B cell (primary cell): ENCODE data around the gene AP4E1. TPM values are rescaled to one million over a fixed set of nuclear protein-coding genes. Genes with fewer than 3 reads are reported as not detected.

Experiments used
- ATAC-seq: fragments of 200-7000 bp; cut with Tn5 transposase; one replicate; pipeline ENCODE4 v1.10.0; 2021; ENCODE audit warnings: low read depth, mild to moderate bottlenecking, moderate number of reproducible peaks, moderate library complexity
- CTCF ChIA-PET: fragments of 350-600 bp; sonication (Branson Sonifier 250); formaldehyde crosslinking; loops from one replicate; lab custom pipeline; 2021; ENCODE audit warnings: antibody characterized with exemption, inconsistent platforms; lab: Charles Lee
- POLR2A ChIA-PET: fragments of 350-600 bp; sonication (Branson Sonifier 250); formaldehyde crosslinking; loops from one replicate; lab custom pipeline; 2021; ENCODE audit warnings: antibody characterized with exemption; lab: Charles Lee
- DNase-seq: peaks from one replicate; pipeline ENCODE4 v3.0.0; 2013
- H2AFZ ChIP-seq: 2 replicates; pipeline ENCODE4 v1.6.1; 2012; ENCODE audit warnings: mild to moderate bottlenecking, low read depth, low read length; ENCODE audit not compliant: insufficient read depth, poor library complexity, severe bottlenecking
- H3K27ac ChIP-seq, 2 donors: 1 replicate in 1 of 2; 2 replicates in 1 of 2; pipeline ENCODE4 v1.5.1; 2012 to 2013; ENCODE audit warnings: low read length in 2 of 2, mild to moderate bottlenecking in 2 of 2, moderate library complexity in 1 of 2
- H3K27me3 ChIP-seq, 4 experiments: fragments of 200-600 bp in 1 of 4; sonication (generic) in 1 of 4; replicated peaks in 1 of 4; 1 replicate in 2 of 4; 2 replicates in 2 of 4; pipeline versions ENCODE4 v1.6.1 to v1.7.0; 2013 to 2016; ENCODE audit warnings: low read length in 3 of 4, mild to moderate bottlenecking in 2 of 4, mixed read lengths in 1 of 4, moderate library complexity in 1 of 4; ENCODE audit not compliant: insufficient read depth in 4 of 4, control insufficient read depth in 3 of 4; ENCODE audit errors: control extremely low read depth in 1 of 4
- H3K36me3 ChIP-seq, 2 experiments: replicated peaks in 1 of 2; 1 replicate in 1 of 2; 2 replicates in 1 of 2; pipeline versions ENCODE4 v1.6.1 to v1.7.1; 2013; ENCODE audit warnings: low read length in 1 of 2; ENCODE audit not compliant: insufficient read depth in 2 of 2, control insufficient read depth in 1 of 2; ENCODE audit errors: control extremely low read depth in 1 of 2, extremely low read depth in 1 of 2
- H3K4me1 ChIP-seq, 2 donors: fragments of 200-600 bp in 1 of 2; sonication (generic) in 1 of 2; 1 replicate in 1 of 2; 2 replicates in 1 of 2; pipeline versions ENCODE4 v1.5.1 to v1.6.1; 2013 to 2017; ENCODE audit warnings: low read length in 2 of 2; ENCODE audit not compliant: control insufficient read depth in 2 of 2, insufficient read depth in 2 of 2
- H3K4me2 ChIP-seq: replicated peaks from 2 replicates; pipeline ENCODE3; 2012; ENCODE audit warnings: mild to moderate bottlenecking, low read depth, low read length; ENCODE audit not compliant: poor library complexity, severe bottlenecking
- H3K4me3 ChIP-seq, 5 experiments: fragments of 200-600 bp in 1 of 5; sonication (generic) in 1 of 5; 1 replicate in 3 of 5; 2 replicates in 2 of 5; pipeline versions ENCODE4 v1.5.1 to v1.7.0; 2011 to 2016; ENCODE audit warnings: low read length in 4 of 5, mild to moderate bottlenecking in 4 of 5, low read depth in 2 of 5, control low read depth in 1 of 5, moderate library complexity in 1 of 5; ENCODE audit not compliant: insufficient read depth in 1 of 5; ENCODE audit errors: control extremely low read depth in 1 of 5, extremely low read depth in 1 of 5
- H3K79me2 ChIP-seq: fragments of 200-600 bp; sonication (generic); one replicate; pipeline ENCODE4 v1.6.0; 2016; ENCODE audit warnings: low read length; ENCODE audit not compliant: control insufficient read depth, insufficient read depth
- H3K9ac ChIP-seq: fragments of 200-600 bp; sonication (generic); 2 replicates; pipeline ENCODE4 v1.6.1; 2017; ENCODE audit warnings: mild to moderate bottlenecking, low read length, moderate library complexity
- H3K9me3 ChIP-seq, 3 donors: one replicate each; pipeline versions ENCODE4 v1.6.1 to v1.7.1; 2013; ENCODE audit warnings: low read length in 2 of 3; ENCODE audit not compliant: control insufficient read depth in 2 of 3, insufficient read depth in 1 of 3; ENCODE audit errors: control extremely low read depth in 1 of 3
- H4K20me1 ChIP-seq: 2 replicates; pipeline ENCODE4 v1.6.0; 2012; ENCODE audit warnings: mild to moderate bottlenecking, low read length; ENCODE audit not compliant: insufficient read depth, control insufficient read depth, poor library complexity, severe bottlenecking
- H3K27ac Mint-ChIP-seq: one replicate; pipeline ENCODE4 v1.8.0; 2021; ENCODE audit warnings: mixed read lengths
- H3K27me3 Mint-ChIP-seq: one replicate; pipeline ENCODE4 v1.8.0; 2021; ENCODE audit warnings: mixed read lengths
- H3K4me1 Mint-ChIP-seq: one replicate; pipeline ENCODE4 v1.8.0; 2021; ENCODE audit warnings: mixed read lengths
- H3K4me3 Mint-ChIP-seq: one replicate; pipeline ENCODE4 v1.8.0; 2021; ENCODE audit warnings: mixed read lengths
- H3K9me3 Mint-ChIP-seq: one replicate; pipeline ENCODE4 v1.8.0; 2022; ENCODE audit warnings: mixed read lengths; ENCODE audit not compliant: insufficient read depth
- CTCF ChIP-seq: fragments of 200-600 bp; IDR thresholded peaks from one replicate; pipeline ENCODE4 v1.8.0; 2022; ENCODE audit warnings: antibody characterized with exemption, mild to moderate bottlenecking
- EZH2 ChIP-seq: IDR thresholded peaks from 2 replicates; pipeline ENCODE4 v1.6.1; 2012; ENCODE audit warnings: borderline replicate concordance, low read depth, mild to moderate bottlenecking, moderate library complexity, low read length; ENCODE audit not compliant: insufficient read depth, poor library complexity, severe bottlenecking
- WGBS: methylation state at CpG from one replicate; pipeline ENCODE4 v1.1.5; 2013; ENCODE audit warnings: missing lambda C conversion rate; ENCODE audit not compliant: insufficient coverage; 5-methylcytosine and 5-hydroxymethylcytosine counted together
- intact Hi-C: fragments of 100-400 bp; cut with micrococcal nuclease; formaldehyde crosslinking; loops from one replicate; pipeline ENCODE4 v1.10.0; 2022
- polyA plus RNA-seq: library from polyadenylated mRNA; depleted of rRNA; stranded (reverse); fragments of >200 nt; gene quantifications from 2 replicates; pipeline ENCODE4 v1.2.3, GENCODE V29; 2012
- total RNA-seq, 2 donors: library from RNA; stranded (reverse); fragments of 120-200 nt in 1 of 2; gene quantifications; 1 replicate in 1 of 2; 2 replicates in 1 of 2; pipeline versions ENCODE4 v1.2.3 to v1.2.4, GENCODE V29; 2013 to 2022

The AP4E1 gene
- total and polyA plus RNA-seq, 2 donors (not counting 1 experiment from before 2014, with no cell fraction given), result 2.8 to 12.0 TPM

DNA sequence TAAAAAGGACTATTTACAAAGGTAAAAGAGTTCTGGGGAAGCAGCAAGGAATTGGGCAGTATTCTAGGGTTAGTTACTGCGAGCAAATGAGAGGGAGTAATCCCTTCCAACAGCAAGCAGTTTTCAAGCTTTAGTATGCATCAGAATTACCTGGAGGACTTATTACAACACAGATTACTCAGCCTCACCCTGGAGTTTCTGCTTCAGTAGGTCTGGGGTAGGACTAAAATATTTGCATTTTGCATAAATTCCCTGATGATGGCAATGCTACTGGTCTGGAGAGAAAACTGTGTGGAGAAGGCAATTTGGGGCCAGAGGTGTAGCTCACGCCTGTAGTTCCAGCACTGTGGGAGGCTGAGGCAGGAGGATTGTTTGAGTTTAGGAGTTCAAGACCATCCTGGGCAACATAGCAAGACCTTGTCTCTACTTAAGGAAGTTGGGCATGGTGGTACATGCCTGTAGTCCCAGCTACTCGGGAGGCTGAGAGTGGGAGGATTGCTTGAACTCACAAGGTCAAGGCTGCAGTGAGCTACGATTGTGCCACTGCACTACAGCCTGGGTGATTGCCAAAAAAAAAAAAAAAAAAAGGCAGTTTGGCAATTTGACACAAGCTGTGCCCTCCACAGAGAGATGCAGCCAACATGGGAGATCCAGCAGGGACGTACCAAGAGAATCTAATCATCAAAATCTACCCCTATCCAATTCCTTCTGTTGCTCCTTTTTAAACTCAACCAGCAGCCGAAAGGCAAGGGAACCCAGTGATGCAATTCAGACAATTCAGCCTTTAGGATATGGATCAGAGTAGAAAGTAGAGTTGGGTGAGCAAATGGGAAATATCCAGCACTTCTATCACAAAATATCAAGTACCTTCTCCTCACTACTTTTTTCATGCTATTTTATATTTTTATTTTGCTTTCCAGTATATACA is 27.1 kb upstream of the AP4E1 start:
- Histone ChIP-seq H3K27ac (peak overlapping the region in 1 of 2 donors; percentile 26), H3K79me2 (no peaks in the 10 kb centered on the region), H4K20me1 (no peaks in the 10 kb centered on the region), H3K4me3 (no peak overlapping the region), H2AFZ (no peak overlapping the region), H3K27me3 (no peaks in the 10 kb centered on the region), H3K36me3 (no peaks in the 10 kb centered on the region), H3K9ac (no peak overlapping the region), H3K9me3 (no peaks in the 10 kb centered on the region), H3K4me1 (peaks cover 3 to 31% of the 10 kb centered on the region in 2 donors), H3K4me2 (no peak overlapping the region)
- H3K27ac Mint-ChIP-seq, result no peak overlapping the region
- H3K27me3 Mint-ChIP-seq, result no peaks in the 10 kb centered on the region
- POLR2A ChIA-PET, result no interaction called here
- intact Hi-C loops, result no loop called here
- H3K4me1 Mint-ChIP-seq, result peaks cover 46% of the 10 kb centered on the region
- ATAC-seq (no peak), DNase-seq (no peak)
- H3K9me3 Mint-ChIP-seq, result no peaks in the 10 kb centered on the region
- TF ChIP-seq EZH2 (no peak), CTCF (no peak)
- WGBS, result 63% methylated on average over 3 of the region's 6 CpGs
- H3K4me3 Mint-ChIP-seq, result no peak overlapping the region
- CTCF ChIA-PET, result interaction anchor here (1.2 to 3.8 kb wide), 2 partner anchors 8 to 206 kb away, joined by 4 to 25 read pairs; no protein-coding TSS in a partner anchor

- Histone ChIP-seq H3K27ac (no peak overlapping the region), H3K36me3 (no peaks in the 10 kb centered on the region), H3K4me1 (peaks cover 0 to 25% of the 10 kb centered on the region in 2 donors), H3K4me2 (no peak overlapping the region), H3K4me3 (no peak overlapping the region), H2AFZ (no peak overlapping the region), H3K9ac (no peak overlapping the region), H3K27me3 (no peaks in the 10 kb centered on the region), H3K79me2 (no peaks in the 10 kb centered on the region), H3K9me3 (no peaks in the 10 kb centered on the region), H4K20me1 (no peaks in the 10 kb centered on the region)
- H3K27ac Mint-ChIP-seq, result peak overlapping the region; percentile 50
- H3K4me1 Mint-ChIP-seq, result peaks cover 32% of the 10 kb centered on the region
- 0% methylated on average over 1 of the region's 2 CpGs for WGBS
- H3K27me3 Mint-ChIP-seq, result no peaks in the 10 kb centered on the region
- POLR2A ChIA-PET, result no interaction called here
- no peak overlapping the region for H3K4me3 Mint-ChIP-seq
- CTCF ChIA-PET, result interaction anchor here (1.2 kb wide), 1 partner anchor 209 kb away, joined by 3 read pairs; no protein-coding TSS in a partner anchor
- ATAC-seq, result no peak
- intact Hi-C loops, result no loop called here
- TF ChIP-seq CTCF (no peak), EZH2 (no peak)
- no peaks in the 10 kb centered on the region for H3K9me3 Mint-ChIP-seq
- DNase-seq, result no peak
Measured at GRCh38 chr15:50883903-50884302, 24.6 kb upstream of the AP4E1 start.
